ENCODE results near the gene SIL1. TPM values are rescaled to one million over a fixed set of nuclear protein-coding genes. Genes with fewer than 3 reads are reported as not detected.
A peak's percentile ranks its signal among the peaks of the same experiment; 100 is the strongest.

The SIL1 gene
- total and polyA plus RNA-seq, 7 donors = 7.8 to 60.8 (median 33.0) TPM

DNA sequence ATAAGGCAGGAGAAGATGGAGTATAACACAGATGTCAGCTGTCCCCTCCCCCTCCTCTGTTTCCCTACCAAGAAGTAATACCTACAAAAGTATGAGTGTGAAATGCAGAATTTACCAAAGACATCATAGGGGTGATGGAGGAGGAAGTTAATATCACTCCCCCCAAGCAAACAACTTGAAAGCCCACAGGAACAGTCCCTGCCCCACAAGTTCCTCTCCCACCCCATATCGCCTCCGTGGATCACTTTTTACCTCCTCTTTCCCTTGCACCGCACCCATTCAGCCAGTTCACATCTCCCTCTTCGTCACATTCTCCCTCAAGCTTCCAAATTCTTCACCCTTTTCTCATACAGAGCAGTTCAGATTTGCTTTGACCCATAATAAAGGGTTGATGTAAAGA lies 7.0 kb upstream of the SIL1 start:
- H3K27me3 ChIP-seq = no peaks in the 10 kb centered on the region
- 58 to 88% methylated on average over 4 of the region's 4 CpGs for WGBS, 2 donors
- intact Hi-C loops (cut with DNase I) = no loop called here

DNA sequence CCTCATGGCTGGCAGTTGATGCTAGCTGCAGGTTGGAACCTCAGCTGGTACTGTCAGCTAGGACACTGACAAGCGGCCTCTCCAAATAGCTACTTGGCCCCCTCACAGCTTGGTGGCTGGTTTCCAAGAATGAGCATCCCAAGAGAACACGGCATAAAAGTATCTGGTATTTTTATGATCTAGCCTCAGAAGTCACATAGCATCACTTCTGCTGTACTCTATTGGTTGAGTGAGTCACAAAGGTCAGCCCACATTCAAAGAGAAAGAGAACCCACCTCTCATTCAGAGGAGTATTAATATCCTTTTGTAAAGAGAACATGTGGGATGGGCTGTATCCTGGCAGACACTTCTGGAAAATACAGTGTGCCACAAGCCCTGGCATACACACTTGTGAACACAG lies 6.0 kb upstream of the SIL1 start:
- 73 to 78% methylated on average over 2 of the region's 2 CpGs for WGBS, 2 donors
- TF ChIP-seq, protein P1, sequence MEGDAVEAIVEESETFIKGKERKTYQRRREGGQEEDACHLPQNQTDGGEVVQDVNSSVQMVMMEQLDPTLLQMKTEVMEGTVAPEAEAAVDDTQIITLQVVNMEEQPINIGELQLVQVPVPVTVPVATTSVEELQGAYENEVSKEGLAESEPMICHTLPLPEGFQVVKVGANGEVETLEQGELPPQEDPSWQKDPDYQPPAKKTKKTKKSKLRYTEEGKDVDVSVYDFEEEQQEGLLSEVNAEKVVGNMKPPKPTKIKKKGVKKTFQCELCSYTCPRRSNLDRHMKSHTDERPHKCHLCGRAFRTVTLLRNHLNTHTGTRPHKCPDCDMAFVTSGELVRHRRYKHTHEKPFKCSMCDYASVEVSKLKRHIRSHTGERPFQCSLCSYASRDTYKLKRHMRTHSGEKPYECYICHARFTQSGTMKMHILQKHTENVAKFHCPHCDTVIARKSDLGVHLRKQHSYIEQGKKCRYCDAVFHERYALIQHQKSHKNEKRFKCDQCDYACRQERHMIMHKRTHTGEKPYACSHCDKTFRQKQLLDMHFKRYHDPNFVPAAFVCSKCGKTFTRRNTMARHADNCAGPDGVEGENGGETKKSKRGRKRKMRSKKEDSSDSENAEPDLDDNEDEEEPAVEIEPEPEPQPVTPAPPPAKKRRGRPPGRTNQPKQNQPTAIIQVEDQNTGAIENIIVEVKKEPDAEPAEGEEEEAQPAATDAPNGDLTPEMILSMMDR (IDR thresholded peaks at IDR 0.05) = no peak
- TF ChIP-seq EP300 (IDR thresholded peaks at IDR 0.05) = no peak
- TF ChIP-seq POLR2AphosphoS5 (IDR thresholded peaks at IDR 0.05) = no peak
- no peak for TF ChIP-seq POLR2A (IDR thresholded peaks at IDR 0.05)

More for the DNA sequence above, 7.0 kb upstream of the SIL1 start:
- H3K4me1 ChIP-seq = peaks cover 0 to 5% (median 0%) of the 10 kb centered on the region in 4 donors
- no peak overlapping the region for H3K4me3 ChIP-seq
- H3K27ac ChIP-seq = no peak overlapping the region
- no peaks in the 10 kb centered on the region for H3K36me3 ChIP-seq
- no peaks in the 10 kb centered on the region for H3K9me3 ChIP-seq
- DNase-seq = no peak
- TF ChIP-seq POLR2A (IDR thresholded peaks at IDR 0.05) (no peak), EP300 (IDR thresholded peaks at IDR 0.05) (no peak), POLR2AphosphoS5 (IDR thresholded peaks at IDR 0.05) (no peak)
- TF ChIP-seq, protein P1 (IDR thresholded peaks at IDR 0.05) = no peak

DNA sequence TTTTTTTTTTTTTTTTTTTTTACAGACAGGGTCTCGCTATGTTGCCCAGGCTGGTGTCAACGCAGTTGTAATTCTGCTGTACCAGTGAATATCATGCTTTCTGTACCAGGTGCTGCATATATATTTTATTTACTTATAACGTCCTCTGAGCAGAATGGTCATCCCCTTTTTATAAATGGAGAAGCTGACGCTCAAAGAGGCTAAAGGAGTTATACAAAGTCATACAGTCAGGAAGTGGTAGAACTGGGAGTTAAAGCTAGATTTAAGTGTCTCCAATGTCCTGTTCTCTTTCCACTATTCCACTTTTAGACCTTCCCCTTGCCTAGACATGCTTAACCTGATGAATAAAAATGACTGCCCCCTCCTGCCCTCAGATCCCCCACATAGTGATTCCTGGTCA lies 1.2 kb upstream of the SIL1 start:
- Histone ChIP-seq H3K9me3 (no peaks in the 10 kb centered on the region), H3K27ac (peak overlapping the region in 2 of 4 donors; percentile 92 to 95), H3K27me3 (no peaks in the 10 kb centered on the region), H3K36me3 (no peaks in the 10 kb centered on the region), H3K4me1 (peaks cover 0 to 23% (median 10%) of the 10 kb centered on the region in 4 donors), H3K4me3 (no peak overlapping the region)
- TF ChIP-seq POLR2A (IDR thresholded peaks at IDR 0.05) (no peak), POLR2AphosphoS5 (IDR thresholded peaks at IDR 0.05) (no peak), EP300 (IDR thresholded peaks at IDR 0.05) (no peak)
- TF ChIP-seq, protein P1 (IDR thresholded peaks at IDR 0.05) = no peak
- intact Hi-C loops (cut with DNase I) = loop anchor here (5.0 to 10.0 kb wide), 2 partner anchors 92 to 625 kb away; partner anchors contain the start of gene HSPA9
- 91 to 93% methylated on average over 4 of the region's 4 CpGs for WGBS, 2 donors
- DNase-seq = no peak

More for the DNA sequence above, 6.0 kb upstream of the SIL1 start:
- no peaks in the 10 kb centered on the region for H3K27me3 ChIP-seq
- H3K9me3 ChIP-seq = no peaks in the 10 kb centered on the region
- DNase-seq = no peak
- no peaks in the 10 kb centered on the region for H3K36me3 ChIP-seq
- H3K27ac ChIP-seq = no peak overlapping the region
- intact Hi-C loops (cut with DNase I) = no loop called here
- H3K4me3 ChIP-seq = no peak overlapping the region
- H3K4me1 ChIP-seq = peaks cover 0 to 5% (median 0%) of the 10 kb centered on the region in 4 donors

DNA sequence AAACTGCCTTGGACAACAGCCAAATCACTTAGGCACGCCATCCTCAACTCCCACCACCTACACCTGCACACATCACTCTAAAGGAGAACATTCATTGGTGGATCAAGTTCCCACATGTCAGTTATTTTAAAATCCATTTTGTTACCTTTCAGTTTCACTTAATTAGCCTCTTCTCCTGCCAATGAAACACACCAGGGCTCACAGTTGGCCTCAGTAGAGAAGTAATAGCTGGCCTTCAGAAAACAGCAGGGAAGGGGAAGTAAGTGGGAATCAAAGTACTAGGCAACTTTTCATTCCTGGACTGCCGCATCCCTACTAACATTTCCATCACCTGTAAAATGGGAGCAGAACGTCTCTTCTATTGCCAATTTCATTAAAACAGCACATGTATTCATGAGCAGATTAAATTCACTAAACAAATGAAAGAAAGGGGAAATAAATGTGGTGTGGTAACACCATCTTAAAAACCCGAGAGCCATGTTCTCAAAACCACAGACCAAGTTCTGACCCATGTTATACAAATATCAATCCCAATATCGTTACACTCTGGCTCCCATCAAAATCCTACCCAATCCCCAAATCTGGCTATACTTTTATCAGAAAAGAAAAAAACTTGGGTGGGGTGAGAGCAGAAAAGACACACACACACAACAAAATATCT lies 1.7 kb downstream of the SIL1 start:
- Histone ChIP-seq H3K9me3 (no peaks in the 10 kb centered on the region), H3K27me3 (no peaks in the 10 kb centered on the region), H3K36me3 (no peaks in the 10 kb centered on the region), H3K4me3 (no peak overlapping the region), H3K4me1 (peaks cover 0 to 18% (median 10%) of the 10 kb centered on the region in 4 donors), H3K27ac (peak overlapping the region in 2 of 4 donors; percentile 12 to 92)
- no peak for DNase-seq
- TF ChIP-seq POLR2AphosphoS5 (IDR thresholded peaks at IDR 0.05) = no peak
- TF ChIP-seq, protein P1 (IDR thresholded peaks at IDR 0.05) = no peak
- TF ChIP-seq EP300 (IDR thresholded peaks at IDR 0.05) = no peak
- no peak for TF ChIP-seq POLR2A (IDR thresholded peaks at IDR 0.05)
- intact Hi-C loops (cut with DNase I) = loop anchor here (5.0 to 10.0 kb wide), 2 partner anchors 89 to 622 kb away; partner anchors contain the start of gene HSPA9
- 75 to 87% methylated on average over 5 of the region's 5 CpGs for WGBS, 2 donors
